Measurements from ENCODE around the gene GRIA2. TPM values are rescaled to one million over a fixed set of nuclear protein-coding genes. Genes with fewer than 3 reads are reported as not detected.

The GRIA2 gene
- total and polyA plus RNA-seq, 2 donors (not counting 1 experiment from before 2014, with no cell fraction given), result not detected

GRCh38 chr4:157226035-157226434, 5.5 kb downstream of the GRIA2 start:
- CTCF ChIA-PET, result no interaction called here
- Histone ChIP-seq H3K4me1 (ENCODE audit: control insufficient read depth in 2 of 2, insufficient read depth in 2 of 2, low read length in 2 of 2) (no peaks in the 10 kb centered on the region), H3K36me3 (replicated peaks in 1 of 2; ENCODE audit: control extremely low read depth in 1 of 2, control insufficient read depth in 1 of 2, extremely low read depth in 1 of 2, insufficient read depth in 2 of 2, low read length in 1 of 2) (no peaks in the 10 kb centered on the region), H3K27me3 (replicated peaks in 1 of 4; ENCODE audit: control extremely low read depth in 1 of 4, control insufficient read depth in 3 of 4, insufficient read depth in 4 of 4, low read length in 3 of 4) (peaks cover 0 to 13% (median 3%) of the 10 kb centered on the region in 4 experiments), H3K79me2 (ENCODE audit: control insufficient read depth, insufficient read depth, low read length) (no peaks in the 10 kb centered on the region), H3K4me3 (ENCODE audit: control extremely low read depth in 1 of 5, extremely low read depth in 1 of 5, insufficient read depth in 1 of 5, low read depth in 2 of 5, low read length in 4 of 5) (no peak overlapping the region), H3K4me2 (replicated peaks; ENCODE audit: low read depth, low read length, poor library complexity, severe bottlenecking) (no peak overlapping the region), H3K27ac (ENCODE audit: low read length in 2 of 2) (no peak overlapping the region), H4K20me1 (ENCODE audit: control insufficient read depth, insufficient read depth, low read length, poor library complexity, severe bottlenecking) (no peaks in the 10 kb centered on the region), H3K9ac (ENCODE audit: low read length) (no peak overlapping the region), H2AFZ (ENCODE audit: insufficient read depth, low read depth, low read length, poor library complexity, severe bottlenecking) (no peak overlapping the region), H3K9me3 (ENCODE audit: control extremely low read depth in 1 of 3, control insufficient read depth in 2 of 3, insufficient read depth in 1 of 3, low read length in 2 of 3) (peaks cover 0 to 14% (median 0%) of the 10 kb centered on the region in 3 donors)
- no peak for ATAC-seq (ENCODE audit: low read depth)
- Mint-ChIP-seq H3K27ac (no peak overlapping the region), H3K9me3 (ENCODE audit: insufficient read depth) (peaks cover 2% of the 10 kb centered on the region), H3K4me3 (no peak overlapping the region), H3K4me1 (no peaks in the 10 kb centered on the region), H3K27me3 (peaks cover 19% of the 10 kb centered on the region)
- intact Hi-C loops (cut with micrococcal nuclease), result no loop called here
- DNase-seq, result no peak
- POLR2A ChIA-PET, result no interaction called here
- no peak for TF ChIP-seq CTCF (IDR thresholded peaks at IDR 0.05)
- TF ChIP-seq EZH2 (IDR thresholded peaks at IDR 0.05; ENCODE audit: borderline replicate concordance, insufficient read depth, low read depth, low read length, poor library complexity, severe bottlenecking), result no peak
- no CpG with 5 or more reads among the region's 2 CpGs for WGBS (ENCODE audit: insufficient coverage)

- Mint-ChIP-seq H3K4me3 (no peak overlapping the region), H3K27ac (no peak overlapping the region), H3K27me3 (peaks cover 13% of the 10 kb centered on the region), H3K4me1 (no peaks in the 10 kb centered on the region), H3K9me3 (ENCODE audit: insufficient read depth) (peaks cover 2% of the 10 kb centered on the region)
- DNase-seq (no peak), ATAC-seq (ENCODE audit: low read depth) (no peak)
- H3K27ac ChIP-seq (ENCODE audit: low read length in 2 of 2), result no peak overlapping the region
- intact Hi-C loops (cut with micrococcal nuclease), result no loop called here
- H3K4me2 ChIP-seq (replicated peaks; ENCODE audit: low read depth, low read length, poor library complexity, severe bottlenecking), result no peak overlapping the region
- no peaks in the 10 kb centered on the region for H3K36me3 ChIP-seq (replicated peaks in 1 of 2; ENCODE audit: control extremely low read depth in 1 of 2, control insufficient read depth in 1 of 2, extremely low read depth in 1 of 2, insufficient read depth in 2 of 2, low read length in 1 of 2)
- no peak overlapping the region for H3K4me3 ChIP-seq (ENCODE audit: control extremely low read depth in 1 of 5, extremely low read depth in 1 of 5, insufficient read depth in 1 of 5, low read depth in 2 of 5, low read length in 4 of 5)
- H2AFZ ChIP-seq (ENCODE audit: insufficient read depth, low read depth, low read length, poor library complexity, severe bottlenecking), result no peak overlapping the region
- TF ChIP-seq EZH2 (IDR thresholded peaks at IDR 0.05; ENCODE audit: borderline replicate concordance, insufficient read depth, low read depth, low read length, poor library complexity, severe bottlenecking), result no peak
- TF ChIP-seq CTCF (IDR thresholded peaks at IDR 0.05), result no peak
- no peaks in the 10 kb centered on the region for H3K79me2 ChIP-seq (ENCODE audit: control insufficient read depth, insufficient read depth, low read length)
- no peak overlapping the region for H3K9ac ChIP-seq (ENCODE audit: low read length)
- H4K20me1 ChIP-seq (ENCODE audit: control insufficient read depth, insufficient read depth, low read length, poor library complexity, severe bottlenecking), result no peaks in the 10 kb centered on the region
- no CpG with 5 or more reads among the region's 3 CpGs for WGBS (ENCODE audit: insufficient coverage)
- H3K4me1 ChIP-seq (ENCODE audit: control insufficient read depth in 2 of 2, insufficient read depth in 2 of 2, low read length in 2 of 2), result no peaks in the 10 kb centered on the region
- peaks cover 0 to 9% (median 3%) of the 10 kb centered on the region in 4 experiments for H3K27me3 ChIP-seq (replicated peaks in 1 of 4; ENCODE audit: control extremely low read depth in 1 of 4, control insufficient read depth in 3 of 4, insufficient read depth in 4 of 4, low read length in 3 of 4)
- ChIA-PET POLR2A (no interaction called here), CTCF (no interaction called here)
- H3K9me3 ChIP-seq (ENCODE audit: control extremely low read depth in 1 of 3, control insufficient read depth in 2 of 3, insufficient read depth in 1 of 3, low read length in 2 of 3), result peaks cover 0 to 12% (median 0%) of the 10 kb centered on the region in 3 donors
Observed at GRCh38 chr4:157226601-157227000, 6.1 kb downstream of the GRIA2 start.
